HG02885 (cell line): ENCODE results near the gene GRM4.

Experiments
- ATAC-seq: cut with Tn5 transposase; IDR thresholded peaks from one replicate; pipeline ENCODE4 v1.9.1; 2021; ENCODE audit warnings: mild to moderate bottlenecking; ENCODE audit not compliant: unreplicated experiment, poor library complexity

The GRM4 gene

GRCh38 chr6:34158876-34159275 is 13.0 kb upstream of the GRM4 start:
- ATAC-seq = no peak

GRCh38 chr6:34157851-34158250 is 12.0 kb upstream of the GRM4 start:
- no peak for ATAC-seq

GRCh38 chr6:34157236-34157830 is 11.4 kb upstream of the GRM4 start:
- no peak for ATAC-seq

- ATAC-seq = no peak
These were observed 9.8 kb upstream of the GRM4 start for GRCh38 chr6:34155471-34156300.

- ATAC-seq = no peak
These were observed 9.0 kb upstream of the GRM4 start for GRCh38 chr6:34154668-34155447.

GRCh38 chr6:34152806-34153520 is 7.1 kb upstream of the GRM4 start:
- no peak for ATAC-seq

- no peak for ATAC-seq
These were observed 6.2 kb upstream of the GRM4 start for GRCh38 chr6:34152042-34152524.

GRCh38 chr6:34151321-34152041 is 5.6 kb upstream of the GRM4 start:
- ATAC-seq = no peak

GRCh38 chr6:34150766-34151165 is 4.9 kb upstream of the GRM4 start:
- no peak for ATAC-seq

- no peak for ATAC-seq
These were observed 4.0 kb upstream of the GRM4 start for GRCh38 chr6:34149831-34150400.

GRCh38 chr6:34149452-34149810 is 3.5 kb upstream of the GRM4 start:
- ATAC-seq = no peak

- ATAC-seq = no peak
These were observed 3.0 kb upstream of the GRM4 start for GRCh38 chr6:34148631-34149451.

GRCh38 chr6:34147906-34148630 is 2.2 kb upstream of the GRM4 start:
- no peak for ATAC-seq

- no peak for ATAC-seq
These were observed 1.1 kb upstream of the GRM4 start for GRCh38 chr6:34146801-34147592.

- ATAC-seq = no peak
These were observed 496 bp downstream of the GRM4 start for GRCh38 chr6:34145161-34146020.

GRCh38 chr6:34144581-34145160 is 1.2 kb downstream of the GRM4 start:
- no peak for ATAC-seq
